ENCODE data around the gene CADM2.

DNA sequence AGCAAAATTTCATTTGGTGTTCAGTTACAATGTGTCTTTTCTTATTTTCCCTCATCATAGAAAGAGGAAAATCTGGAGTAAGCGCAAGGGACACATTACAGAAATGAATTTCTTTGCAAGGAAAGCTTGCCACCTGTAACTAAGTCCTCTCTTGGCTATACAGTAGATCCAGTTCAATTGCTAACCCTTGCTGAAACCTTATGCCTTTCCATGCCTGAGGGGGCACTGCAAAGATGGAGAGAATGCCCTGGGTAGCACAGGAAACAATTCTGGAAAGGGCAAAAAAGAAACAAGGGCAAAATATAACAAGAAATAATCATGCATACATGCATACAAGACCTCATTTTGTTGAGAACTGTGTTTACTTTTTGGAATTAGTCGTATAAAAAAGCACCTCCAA, 4.3 kb downstream of the CADM2 start:
- TF ChIP-seq, protein P1, sequence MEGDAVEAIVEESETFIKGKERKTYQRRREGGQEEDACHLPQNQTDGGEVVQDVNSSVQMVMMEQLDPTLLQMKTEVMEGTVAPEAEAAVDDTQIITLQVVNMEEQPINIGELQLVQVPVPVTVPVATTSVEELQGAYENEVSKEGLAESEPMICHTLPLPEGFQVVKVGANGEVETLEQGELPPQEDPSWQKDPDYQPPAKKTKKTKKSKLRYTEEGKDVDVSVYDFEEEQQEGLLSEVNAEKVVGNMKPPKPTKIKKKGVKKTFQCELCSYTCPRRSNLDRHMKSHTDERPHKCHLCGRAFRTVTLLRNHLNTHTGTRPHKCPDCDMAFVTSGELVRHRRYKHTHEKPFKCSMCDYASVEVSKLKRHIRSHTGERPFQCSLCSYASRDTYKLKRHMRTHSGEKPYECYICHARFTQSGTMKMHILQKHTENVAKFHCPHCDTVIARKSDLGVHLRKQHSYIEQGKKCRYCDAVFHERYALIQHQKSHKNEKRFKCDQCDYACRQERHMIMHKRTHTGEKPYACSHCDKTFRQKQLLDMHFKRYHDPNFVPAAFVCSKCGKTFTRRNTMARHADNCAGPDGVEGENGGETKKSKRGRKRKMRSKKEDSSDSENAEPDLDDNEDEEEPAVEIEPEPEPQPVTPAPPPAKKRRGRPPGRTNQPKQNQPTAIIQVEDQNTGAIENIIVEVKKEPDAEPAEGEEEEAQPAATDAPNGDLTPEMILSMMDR (IDR thresholded peaks at IDR 0.05), result no peak
- TF ChIP-seq EP300 (IDR thresholded peaks at IDR 0.05), result no peak
